ENCODE measurements around the gene COPS6.

The COPS6 gene

GRCh38 chr7:100102950-100103840 is 14.4 kb downstream of the COPS6 start:
- DNase-seq: no peak

GRCh38 chr7:100105534-100105933 is 16.8 kb downstream of the COPS6 start:
- no peak for DNase-seq

GRCh38 chr7:100106633-100107032 is 17.9 kb downstream of the COPS6 start:
- DNase-seq: no peak

GRCh38 chr7:100107125-100107737 is 18.5 kb downstream of the COPS6 start:
- DNase-seq: no peak

- no peak for DNase-seq
Measured at GRCh38 chr7:100107890-100108289, 19.1 kb downstream of the COPS6 start.

GRCh38 chr7:100109521-100110163 is 20.9 kb downstream of the COPS6 start:
- DNase-seq: no peak

- DNase-seq: no peak
Measured at GRCh38 chr7:100111156-100111555, 22.4 kb downstream of the COPS6 start.

- DNase-seq: no peak
Measured at GRCh38 chr7:100111914-100112313, 23.1 kb downstream of the COPS6 start.

GRCh38 chr7:100115026-100115425 is 26.3 kb downstream of the COPS6 start:
- DNase-seq: no peak

- no peak for DNase-seq
Measured at GRCh38 chr7:100118388-100119071, 29.8 kb downstream of the COPS6 start.

GRCh38 chr7:100119072-100119969 is 30.6 kb downstream of the COPS6 start, which contains the start of the genes CNPY4 and TAF6:
CNPY4 (plus strand) TSS chr7:100119634; CDS start chr7:100119745, 111 bp downstream.
TAF6 (minus strand) TSS chr7:100119358; CDS start chr7:100114209, 5,149 bp downstream.
- peak; percentile 91 for DNase-seq

GRCh38 chr7:100119970-100120732 is 31.4 kb downstream of the COPS6 start:
- DNase-seq: no peak

- DNase-seq: no peak
Measured at GRCh38 chr7:100120733-100121036, 31.9 kb downstream of the COPS6 start.

- no peak for DNase-seq
Measured at GRCh38 chr7:100122067-100122466, 33.3 kb downstream of the COPS6 start.

- no peak for DNase-seq
Measured at GRCh38 chr7:100122568-100122967, 33.8 kb downstream of the COPS6 start.

- no peak for DNase-seq
Measured at GRCh38 chr7:100124301-100125230, 35.8 kb downstream of the COPS6 start.

GRCh38 chr7:100126239-100126930 is 37.6 kb downstream of the COPS6 start:
- DNase-seq: no peak

GRCh38 chr7:100126931-100127865 is 38.4 kb downstream of the COPS6 start, which contains the start of gene MBLAC1:
MBLAC1 (plus strand) TSS chr7:100126967; CDS start chr7:100127396, 429 bp downstream.
- DNase-seq: peak; percentile 91

Measured in activated CD4-positive, CD25-positive, alpha-beta regulatory T cell treated with anti-CD3 and anti-CD28 coated beads, Interleukin-2, amount 50 U/mL, for 72 hours (primary cell).